Testis (tissue), 3 donors: Measurements from ENCODE around the gene LYST. TPM values are rescaled to one million over a fixed set of nuclear protein-coding genes. Genes with fewer than 3 reads are reported as not detected.

Experiments used
- DNase-seq: peaks from one replicate; pipeline ENCODE4 v3.0.0-alpha.2; 2019
- H3K27ac ChIP-seq, 2 donors: fragments of 200-600 bp; sonication (generic); one replicate each; pipeline ENCODE4 v1.5.1; 2019
- H3K27me3 ChIP-seq: fragments of 200-600 bp; sonication (generic); one replicate; pipeline ENCODE4 v1.5.1; 2019
- H3K36me3 ChIP-seq: fragments of 200-600 bp; sonication (generic); one replicate; pipeline ENCODE4 v1.5.1; 2017; ENCODE audit warnings: low read depth; ENCODE audit errors: missing control alignments
- H3K4me1 ChIP-seq: fragments of 200-600 bp; sonication (generic); one replicate; pipeline ENCODE4 v1.5.1; 2019
- H3K4me3 ChIP-seq, 2 donors: fragments of 200-600 bp; sonication (generic); one replicate each; pipeline ENCODE4 v1.5.1; 2017 to 2019
- H3K9me3 ChIP-seq: fragments of 200-600 bp; sonication (generic); one replicate; pipeline ENCODE4 v1.5.1; 2017
- CTCF ChIP-seq, 3 experiments: fragments of 450-650 bp in 2 of 3; fragments of 200-600 bp in 1 of 3; sonication (generic) in 1 of 3; IDR thresholded peaks; one replicate each; pipeline ENCODE4 v1.5.1; 2016 to 2019; ENCODE audit warnings: antibody characterized with exemption in 3 of 3, mild to moderate bottlenecking in 2 of 3, moderate library complexity in 1 of 3
- POLR2A ChIP-seq: fragments of 450-650 bp; IDR thresholded peaks from one replicate; pipeline ENCODE4 v1.6.1; 2017; ENCODE audit warnings: antibody characterized with exemption, mild to moderate bottlenecking, moderate library complexity
- WGBS, 2 donors: methylation state at CpG; one replicate each; pipeline ENCODE4 v1.1.5; 2018; 5-methylcytosine and 5-hydroxymethylcytosine counted together
- intact Hi-C: fragments of 100-400 bp; cut with DNase I; formaldehyde crosslinking; loops from one replicate; pipeline ENCODE4 v1.15.1; 2023; ENCODE audit warnings: low total_unique reads
- polyA plus RNA-seq: library from polyadenylated mRNA; stranded (reverse); fragments of 350-450 nt; fragmentation: Illumina TruSeq; extraction: RNeasy Lipid Tissue Mini Kit (QIAGEN cat#74804); gene quantifications from one replicate; pipeline ENCODE4 v1.2.3, GENCODE V29; 2014; ENCODE audit warnings: low read depth, low replicate concordance; ENCODE audit not compliant: insufficient read depth
- total RNA-seq, 2 donors: library from RNA; depleted of rRNA; stranded (reverse); fragments of >200 nt; gene quantifications; one replicate each; pipeline ENCODE4 v1.2.3, GENCODE V29; 2016

LYST gene
- total and polyA plus RNA-seq, 3 donors from 2014 or later, result 22.9 to 69.1 (median 60.9) TPM

- intact Hi-C loops, result no loop called here
- no peak overlapping the region for H3K4me3 ChIP-seq
- peaks cover 14% of the 10 kb centered on the region for H3K4me1 ChIP-seq
- no peaks in the 10 kb centered on the region for H3K36me3 ChIP-seq
- 64 to 89% methylated on average over 2 of the region's 2 CpGs for WGBS, 2 donors
- no peak overlapping the region for H3K27ac ChIP-seq
- DNase-seq, result no peak
- H3K27me3 ChIP-seq, result no peaks in the 10 kb centered on the region
- TF ChIP-seq POLR2A, result no peak
- no peaks in the 10 kb centered on the region for H3K9me3 ChIP-seq
Observed at GRCh38 chr1:235857756-235858155, 8.9 kb downstream of the LYST start.

- Histone ChIP-seq H3K27ac (no peak overlapping the region), H3K36me3 (no peaks in the 10 kb centered on the region), H3K4me3 (no peak overlapping the region), H3K9me3 (no peaks in the 10 kb centered on the region), H3K4me1 (peaks cover 19% of the 10 kb centered on the region), H3K27me3 (no peaks in the 10 kb centered on the region)
- intact Hi-C loops, result no loop called here
- TF ChIP-seq POLR2A, result no peak
- no peak for TF ChIP-seq CTCF (IDR thresholded peaks at IDR 0.05)
- no peak for DNase-seq
- WGBS, 2 donors, result 72 to 88% methylated on average over 1 of the region's 1 CpG
Observed at GRCh38 chr1:235855811-235856429, 10.8 kb downstream of the LYST start.

GRCh38 chr1:235854347-235854746 is 12.4 kb downstream of the LYST start:
- Histone ChIP-seq H3K9me3 (no peaks in the 10 kb centered on the region), H3K4me1 (peaks cover 19% of the 10 kb centered on the region), H3K36me3 (no peaks in the 10 kb centered on the region), H3K4me3 (no peak overlapping the region), H3K27ac (no peak overlapping the region), H3K27me3 (no peaks in the 10 kb centered on the region)
- intact Hi-C loops, result no loop called here
- TF ChIP-seq POLR2A (no peak), CTCF (IDR thresholded peaks at IDR 0.05) (no peak)
- 92 to 96% methylated on average over 3 of the region's 3 CpGs for WGBS, 2 donors
- no peak for DNase-seq

- intact Hi-C loops, result no loop called here
- Histone ChIP-seq H3K4me1 (peaks cover 19% of the 10 kb centered on the region), H3K36me3 (no peaks in the 10 kb centered on the region), H3K27ac (no peak overlapping the region), H3K4me3 (no peak overlapping the region), H3K9me3 (no peaks in the 10 kb centered on the region), H3K27me3 (no peaks in the 10 kb centered on the region)
- TF ChIP-seq POLR2A (no peak), CTCF (IDR thresholded peaks at IDR 0.05) (no peak)
- DNase-seq, result no peak
- WGBS, 2 donors, result 84 to 91% methylated on average over 7 of the region's 7 CpGs
Observed at GRCh38 chr1:235853653-235854052, 13.1 kb downstream of the LYST start.

GRCh38 chr1:235852887-235853286 is 13.8 kb downstream of the LYST start:
- intact Hi-C loops, result no loop called here
- no peak overlapping the region for H3K4me3 ChIP-seq
- 30% methylated on average over 3 of the region's 3 CpGs for WGBS, 2 donors
- H3K27me3 ChIP-seq, result no peaks in the 10 kb centered on the region
- H3K36me3 ChIP-seq, result no peaks in the 10 kb centered on the region
- DNase-seq, result no peak
- H3K4me1 ChIP-seq, result peaks cover 19% of the 10 kb centered on the region
- no peak overlapping the region for H3K27ac ChIP-seq
- TF ChIP-seq POLR2A, result no peak
- no peak for TF ChIP-seq CTCF (IDR thresholded peaks at IDR 0.05)
- H3K9me3 ChIP-seq, result no peaks in the 10 kb centered on the region
